ENCODE results near the gene CUBN.

The CUBN gene

GRCh38 chr10:16890691-16891090 lies 238.9 kb downstream of the CUBN start:
- in situ Hi-C loops (cut with HindIII; ENCODE audit: low sequenced_read_pairs) = no loop called here

GRCh38 chr10:16887565-16887964 lies 242.0 kb downstream of the CUBN start:
- in situ Hi-C loops (cut with HindIII; ENCODE audit: low sequenced_read_pairs) = no loop called here

- in situ Hi-C loops (cut with HindIII; ENCODE audit: low sequenced_read_pairs) = no loop called here
These were observed 243.6 kb downstream of the CUBN start for GRCh38 chr10:16886031-16886430.

GRCh38 chr10:16884497-16884896 lies 245.1 kb downstream of the CUBN start:
- in situ Hi-C loops (cut with HindIII; ENCODE audit: low sequenced_read_pairs) = no loop called here

- in situ Hi-C loops (cut with HindIII; ENCODE audit: low sequenced_read_pairs) = no loop called here
These were observed 246.5 kb downstream of the CUBN start for GRCh38 chr10:16883084-16883483.

GRCh38 chr10:16870331-16870730 lies 259.3 kb downstream of the CUBN start:
- in situ Hi-C loops (cut with HindIII; ENCODE audit: low sequenced_read_pairs) = loop anchor here (25.0 kb wide), 1 partner anchor 417 kb away; no protein-coding TSS in a partner anchor

- in situ Hi-C loops (cut with HindIII; ENCODE audit: low sequenced_read_pairs) = loop anchor here (25.0 kb wide), 1 partner anchor 419 kb away; no protein-coding TSS in a partner anchor
These were observed 261.6 kb downstream of the CUBN start for GRCh38 chr10:16867990-16868389.

- in situ Hi-C loops (cut with HindIII; ENCODE audit: low sequenced_read_pairs) = loop anchor here (25.0 kb wide), 1 partner anchor 420 kb away; no protein-coding TSS in a partner anchor
These were observed 262.1 kb downstream of the CUBN start for GRCh38 chr10:16867556-16867955.

- in situ Hi-C loops (cut with HindIII; ENCODE audit: low sequenced_read_pairs) = loop anchor here (25.0 kb wide), 1 partner anchor 421 kb away; no protein-coding TSS in a partner anchor
These were observed 262.9 kb downstream of the CUBN start for GRCh38 chr10:16866541-16867275.

GRCh38 chr10:16865766-16866165 lies 263.8 kb downstream of the CUBN start:
- in situ Hi-C loops (cut with HindIII; ENCODE audit: low sequenced_read_pairs) = loop anchor here (25.0 kb wide), 1 partner anchor 422 kb away; no protein-coding TSS in a partner anchor

- in situ Hi-C loops (cut with HindIII; ENCODE audit: low sequenced_read_pairs) = loop anchor here (25.0 kb wide), 1 partner anchor 424 kb away; no protein-coding TSS in a partner anchor
These were observed 265.8 kb downstream of the CUBN start for GRCh38 chr10:16863766-16864165.

GRCh38 chr10:16857419-16857818 lies 272.2 kb downstream of the CUBN start:
- in situ Hi-C loops (cut with HindIII; ENCODE audit: low sequenced_read_pairs) = loop anchor here (25.0 kb wide), 1 partner anchor 430 kb away; no protein-coding TSS in a partner anchor

- in situ Hi-C loops (cut with HindIII; ENCODE audit: low sequenced_read_pairs) = loop anchor here (25.0 kb wide), 1 partner anchor 431 kb away; no protein-coding TSS in a partner anchor
These were observed 273.0 kb downstream of the CUBN start for GRCh38 chr10:16856567-16856966.

GRCh38 chr10:16856092-16856491 lies 273.5 kb downstream of the CUBN start:
- in situ Hi-C loops (cut with HindIII; ENCODE audit: low sequenced_read_pairs) = loop anchor here (25.0 kb wide), 1 partner anchor 431 kb away; no protein-coding TSS in a partner anchor

- in situ Hi-C loops (cut with HindIII; ENCODE audit: low sequenced_read_pairs) = loop anchor here (25.0 kb wide), 1 partner anchor 433 kb away; no protein-coding TSS in a partner anchor
These were observed 275.0 kb downstream of the CUBN start for GRCh38 chr10:16854623-16855022.

- in situ Hi-C loops (cut with HindIII; ENCODE audit: low sequenced_read_pairs) = loop anchor here (25.0 kb wide), 1 partner anchor 433 kb away; no protein-coding TSS in a partner anchor
These were observed 275.8 kb downstream of the CUBN start for GRCh38 chr10:16853809-16854208.

GRCh38 chr10:16853201-16853600 lies 276.4 kb downstream of the CUBN start:
- in situ Hi-C loops (cut with HindIII; ENCODE audit: low sequenced_read_pairs) = loop anchor here (25.0 kb wide), 1 partner anchor 434 kb away; no protein-coding TSS in a partner anchor

GRCh38 chr10:16852624-16853023 lies 277.0 kb downstream of the CUBN start:
- in situ Hi-C loops (cut with HindIII; ENCODE audit: low sequenced_read_pairs) = loop anchor here (25.0 kb wide), 1 partner anchor 435 kb away; no protein-coding TSS in a partner anchor

GRCh38 chr10:16848562-16849154 lies 281.0 kb downstream of the CUBN start:
- in situ Hi-C loops (cut with HindIII; ENCODE audit: low sequenced_read_pairs) = no loop called here

GRCh38 chr10:16847644-16848043 lies 282.0 kb downstream of the CUBN start:
- in situ Hi-C loops (cut with HindIII; ENCODE audit: low sequenced_read_pairs) = no loop called here

GRCh38 chr10:16845248-16845647 lies 284.4 kb downstream of the CUBN start:
- in situ Hi-C loops (cut with HindIII; ENCODE audit: low sequenced_read_pairs) = no loop called here

Data from DLD1 (cell line).